C4-2B (cell line): ENCODE measurements around the gene CDKL2.

Source experiments
- CTCF ChIP-seq: fragments of 450-650 bp; conservative IDR thresholded peaks from 2 replicates; pipeline ENCODE4 v1.5.1; 2017; ENCODE audit warnings: mild to moderate bottlenecking
- ZFX ChIP-seq: fragments of 450-650 bp; IDR thresholded peaks from 2 replicates; pipeline ENCODE4 v1.6.1; 2017

- TF ChIP-seq CTCF = peak; percentile 52
- no peak for TF ChIP-seq ZFX
These were observed 23.6 kb upstream of the CDKL2 start for GRCh38 chr4:75653845-75654503.
